ENCODE data around the gene JAZF1. TPM values are rescaled to one million over a fixed set of nuclear protein-coding genes. Genes with fewer than 3 reads are reported as not detected.

Gene JAZF1
- total RNA-seq, 1 experiment from 2014 or later = not detected

GRCh38 chr7:28195910-28196620 lies 15.5 kb upstream of the JAZF1 start:
- DNase-seq (ENCODE audit: low spot score) = no peak
- in situ Hi-C loops (cut with HindIII; ENCODE audit: low sequenced_read_pairs) = no loop called here

- in situ Hi-C loops (cut with HindIII; ENCODE audit: low sequenced_read_pairs) = no loop called here
Observed at GRCh38 chr7:28192786-28193585, 12.4 kb upstream of the JAZF1 start.

DNA sequence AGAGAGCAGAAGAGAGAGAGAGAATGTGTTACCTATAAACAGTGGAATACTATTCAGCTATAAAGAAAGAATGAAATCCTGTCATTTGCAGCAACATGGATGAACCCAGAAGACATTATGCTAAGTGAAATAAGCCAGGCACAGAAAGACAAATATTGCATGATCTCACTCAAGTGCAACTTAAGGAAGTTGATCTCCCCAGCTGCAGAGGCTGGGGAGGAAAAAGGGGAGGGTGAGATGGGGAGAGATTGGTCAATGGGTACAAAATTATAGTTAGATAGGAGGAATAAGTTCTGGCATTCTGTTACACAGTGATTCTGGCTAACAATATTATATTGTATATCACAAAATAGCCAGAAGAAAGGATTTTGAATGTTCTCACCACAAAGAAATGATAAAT lies 11.2 kb upstream of the JAZF1 start:
- DNase-seq (ENCODE audit: low spot score) = no peak

More at GRCh38 chr7:28192786-28193585, 12.4 kb upstream of the JAZF1 start:
- DNase-seq (ENCODE audit: low spot score) = no peak

DNA sequence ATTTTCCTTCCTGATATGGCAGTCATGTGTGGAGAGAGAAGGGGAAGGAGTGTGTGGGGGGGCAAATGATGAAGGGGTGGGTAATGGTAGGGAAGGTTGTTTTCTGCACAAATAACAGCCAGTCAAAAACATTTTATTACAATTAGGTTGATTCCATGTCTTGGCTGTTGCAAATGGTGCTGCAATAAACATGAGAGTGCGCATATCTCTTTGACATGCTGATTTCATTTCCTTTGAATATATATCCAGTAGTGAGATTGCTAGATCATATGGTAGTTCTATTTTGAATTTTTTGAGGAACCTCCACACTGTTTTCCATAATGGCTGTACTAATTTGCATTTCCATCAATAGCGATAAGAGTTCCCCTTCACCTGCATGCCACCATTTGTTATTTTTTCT lies 10.6 kb upstream of the JAZF1 start:
- in situ Hi-C loops (cut with HindIII; ENCODE audit: low sequenced_read_pairs) = no loop called here
- no peak for DNase-seq (ENCODE audit: low spot score)

More for the DNA sequence above, 11.2 kb upstream of the JAZF1 start:
- in situ Hi-C loops (cut with HindIII; ENCODE audit: low sequenced_read_pairs) = no loop called here

DNA sequence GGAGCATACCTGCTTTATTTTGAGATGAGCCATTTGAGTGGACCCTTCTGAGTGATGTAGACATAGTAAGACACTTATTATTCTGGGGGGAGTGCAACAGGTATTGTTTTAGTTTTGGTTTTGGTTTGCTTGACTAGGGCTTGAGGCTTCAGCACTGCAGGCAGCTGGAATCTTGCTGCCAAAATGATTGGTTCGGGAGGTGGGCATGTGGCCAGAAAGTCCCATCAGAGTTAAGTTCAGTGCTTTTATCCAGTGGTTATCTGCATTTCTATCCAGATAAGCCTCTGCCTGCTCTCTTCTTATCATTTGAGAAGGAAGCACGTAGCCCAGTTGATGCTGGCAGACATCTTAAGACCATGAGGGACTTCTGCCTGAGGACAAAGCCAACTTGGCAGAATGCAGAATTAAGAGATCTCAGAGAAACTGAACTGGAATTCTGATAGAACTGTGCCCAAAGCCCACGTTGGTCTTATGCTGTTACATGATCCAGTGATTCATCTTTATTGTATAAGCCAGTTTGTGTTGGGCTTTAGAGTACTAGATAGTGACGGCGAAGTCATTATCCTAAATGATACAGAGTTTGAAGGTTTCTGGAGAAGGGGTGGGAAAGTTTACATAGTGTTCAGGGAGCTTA lies 9.6 kb upstream of the JAZF1 start:
- DNase-seq (ENCODE audit: low spot score) = no peak
- in situ Hi-C loops (cut with HindIII; ENCODE audit: low sequenced_read_pairs) = no loop called here

GRCh38 chr7:28187012-28187411 lies 6.4 kb upstream of the JAZF1 start:
- in situ Hi-C loops (cut with HindIII; ENCODE audit: low sequenced_read_pairs) = no loop called here

GRCh38 chr7:28183627-28184026 lies 3.0 kb upstream of the JAZF1 start:
- in situ Hi-C loops (cut with HindIII; ENCODE audit: low sequenced_read_pairs) = no loop called here

More at GRCh38 chr7:28187012-28187411, 6.4 kb upstream of the JAZF1 start:
- no peak for DNase-seq (ENCODE audit: low spot score)

DNA sequence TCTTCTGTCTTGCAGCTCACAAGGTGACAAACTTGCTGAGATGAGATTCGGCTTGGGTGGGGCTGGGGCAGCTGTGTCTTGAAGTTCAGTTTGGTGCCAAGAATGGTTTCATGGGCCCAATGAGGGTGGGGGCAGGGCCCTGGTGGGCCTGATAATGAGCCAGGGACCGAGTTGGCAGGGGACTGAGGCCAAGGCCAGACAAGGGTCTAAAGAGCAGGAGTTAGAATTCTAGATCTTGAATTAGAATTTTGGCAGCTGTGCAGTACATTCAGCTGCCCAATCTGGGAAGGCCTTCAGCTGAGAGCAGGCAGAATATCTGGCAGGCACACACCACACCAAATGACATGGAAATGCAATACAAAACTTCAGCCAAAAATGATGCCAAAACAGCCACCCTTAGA lies 1.5 kb upstream of the JAZF1 start:
- in situ Hi-C loops (cut with HindIII; ENCODE audit: low sequenced_read_pairs) = no loop called here
- DNase-seq (ENCODE audit: low spot score) = no peak

More at GRCh38 chr7:28183627-28184026, 3.0 kb upstream of the JAZF1 start:
- no peak for DNase-seq (ENCODE audit: low spot score)

- in situ Hi-C loops (cut with HindIII; ENCODE audit: low sequenced_read_pairs) = no loop called here
Observed at GRCh38 chr7:28181416-28181815, 821 bp upstream of the JAZF1 start.

GRCh38 chr7:28180031-28180363 lies 598 bp downstream of the JAZF1 start:
- in situ Hi-C loops (cut with HindIII; ENCODE audit: low sequenced_read_pairs) = no loop called here
- no peak for DNase-seq (ENCODE audit: low spot score)

More at GRCh38 chr7:28181416-28181815, 821 bp upstream of the JAZF1 start:
- no peak for DNase-seq (ENCODE audit: low spot score)

DNA sequence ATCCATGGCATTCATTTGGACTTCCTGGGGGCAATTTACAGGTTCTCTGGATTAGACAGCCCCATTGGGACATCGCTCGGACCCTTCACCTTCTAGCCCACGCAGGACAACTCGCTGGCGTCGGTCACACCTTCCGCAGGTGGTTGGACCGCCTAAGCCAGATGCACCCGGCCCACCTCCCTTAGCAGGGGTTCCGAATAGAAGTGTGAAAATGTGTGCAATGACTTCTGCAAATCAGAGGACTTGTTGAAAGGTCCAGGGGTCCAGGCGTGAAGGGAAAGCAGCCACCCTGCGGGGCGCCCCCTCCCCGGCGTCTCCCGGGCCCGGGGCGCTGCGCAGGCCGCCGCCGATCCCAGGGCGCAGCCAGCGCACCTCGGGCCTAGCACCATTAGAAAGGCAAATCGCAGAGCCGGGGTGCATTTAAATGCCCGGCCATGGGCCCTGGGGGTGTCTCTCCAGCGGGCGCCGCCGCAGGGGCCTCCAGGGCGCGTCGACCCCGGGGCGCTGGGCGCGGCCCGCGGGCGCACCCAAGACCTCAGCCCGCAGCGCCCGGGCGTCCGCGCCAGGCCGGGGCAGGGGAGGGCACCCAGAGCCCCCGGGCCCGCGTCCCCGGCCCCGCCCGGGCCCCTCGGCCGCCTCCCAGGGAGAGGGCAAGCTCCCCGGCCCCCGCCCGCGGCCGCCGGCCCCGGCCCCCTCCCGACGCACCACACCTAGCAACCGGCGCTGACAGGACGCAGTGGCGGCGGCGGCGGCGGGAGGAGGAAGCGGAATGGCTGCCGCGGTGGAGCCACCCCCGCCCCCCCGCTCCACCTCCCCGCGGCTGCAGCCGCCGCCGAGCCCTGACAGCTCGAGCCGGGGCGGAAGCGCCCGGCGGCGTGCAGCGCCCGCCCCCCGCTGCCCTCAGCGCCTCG lies 1.2 kb downstream of the JAZF1 start:
- in situ Hi-C loops (cut with HindIII; ENCODE audit: low sequenced_read_pairs) = no loop called here

DNA sequence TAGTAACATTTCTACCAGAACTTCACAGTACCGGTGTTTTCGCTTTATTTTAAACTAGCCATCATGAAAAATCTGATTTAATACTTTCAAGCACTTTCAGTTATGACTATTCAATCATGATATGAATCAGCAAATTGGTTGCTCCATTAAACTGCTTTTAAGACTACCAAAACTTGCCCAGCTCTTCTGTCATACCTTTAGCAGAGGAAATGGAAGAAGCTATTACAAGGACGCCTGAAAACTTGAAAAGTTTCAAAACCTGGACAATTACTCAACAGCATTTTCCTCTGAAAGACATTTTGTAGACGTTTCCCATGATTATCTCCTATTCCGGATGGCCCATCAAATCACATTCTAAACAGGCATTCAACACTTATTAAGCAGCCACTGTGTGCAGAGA lies 2.0 kb downstream of the JAZF1 start:
- DNase-seq (ENCODE audit: low spot score) = peak; percentile 47
- in situ Hi-C loops (cut with HindIII; ENCODE audit: low sequenced_read_pairs) = no loop called here

More for the DNA sequence above, 1.2 kb downstream of the JAZF1 start:
- DNase-seq (ENCODE audit: low spot score) = peak; percentile 70

- in situ Hi-C loops (cut with HindIII; ENCODE audit: low sequenced_read_pairs) = no loop called here
- DNase-seq (ENCODE audit: low spot score) = no peak
Observed at GRCh38 chr7:28177836-28178235, 2.8 kb downstream of the JAZF1 start.

DNA sequence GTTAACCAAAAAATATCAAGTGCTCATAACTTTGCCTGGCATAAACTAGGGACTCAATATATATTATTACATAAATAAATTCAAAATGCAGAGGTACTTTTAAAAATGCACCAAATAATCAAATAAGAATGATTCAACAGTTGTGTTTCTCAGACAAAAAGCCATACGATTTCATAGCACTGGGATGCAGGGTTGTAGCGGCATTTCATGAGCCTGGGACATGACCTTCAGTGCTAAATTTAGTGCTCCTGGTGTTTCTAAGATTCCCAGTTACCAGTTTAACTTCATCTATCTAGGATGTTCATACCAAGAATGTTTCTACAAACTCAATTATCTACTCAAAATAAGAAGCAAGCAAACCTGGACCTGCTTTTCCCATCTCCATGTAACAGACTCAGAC lies 4.0 kb downstream of the JAZF1 start:
- DNase-seq (ENCODE audit: low spot score) = no peak
- in situ Hi-C loops (cut with HindIII; ENCODE audit: low sequenced_read_pairs) = no loop called here

- no peak for DNase-seq (ENCODE audit: low spot score)
- in situ Hi-C loops (cut with HindIII; ENCODE audit: low sequenced_read_pairs) = no loop called here
Observed at GRCh38 chr7:28176174-28176573, 4.4 kb downstream of the JAZF1 start.

- in situ Hi-C loops (cut with HindIII; ENCODE audit: low sequenced_read_pairs) = no loop called here
Observed at GRCh38 chr7:28174901-28175661, 5.5 kb downstream of the JAZF1 start.

GRCh38 chr7:28174442-28174841 lies 6.2 kb downstream of the JAZF1 start:
- DNase-seq (ENCODE audit: low spot score) = no peak
- in situ Hi-C loops (cut with HindIII; ENCODE audit: low sequenced_read_pairs) = no loop called here

More at GRCh38 chr7:28174901-28175661, 5.5 kb downstream of the JAZF1 start:
- DNase-seq (ENCODE audit: low spot score) = no peak

GRCh38 chr7:28173531-28173930 lies 7.1 kb downstream of the JAZF1 start:
- in situ Hi-C loops (cut with HindIII; ENCODE audit: low sequenced_read_pairs) = no loop called here
- no peak for DNase-seq (ENCODE audit: low spot score)

Measured in G401 (cell line).